GM19468 (cell line): Measurements from ENCODE around the gene LIG3.
"Not testable (repeated sequence)": the region's sequence is repeated elsewhere in the genome, so short reads cannot be mapped to it uniquely, and the experiment has no call there.

Experiments
- ATAC-seq: cut with Tn5 transposase; IDR thresholded peaks from one replicate; pipeline ENCODE4 v1.9.1; 2021; ENCODE audit warnings: mild to moderate bottlenecking, moderate library complexity, moderate number of reproducible peaks; ENCODE audit not compliant: unreplicated experiment; ENCODE audit errors: extremely low read depth

The LIG3 gene

GRCh38 chr17:34980353-34980680, at the start of gene LIG3:
TSS of gene LIG3 (plus strand) at chr17:34980512. CDS start at chr17:34983006, 2,494 bp downstream.
- ATAC-seq = peak; percentile 55

DNA sequence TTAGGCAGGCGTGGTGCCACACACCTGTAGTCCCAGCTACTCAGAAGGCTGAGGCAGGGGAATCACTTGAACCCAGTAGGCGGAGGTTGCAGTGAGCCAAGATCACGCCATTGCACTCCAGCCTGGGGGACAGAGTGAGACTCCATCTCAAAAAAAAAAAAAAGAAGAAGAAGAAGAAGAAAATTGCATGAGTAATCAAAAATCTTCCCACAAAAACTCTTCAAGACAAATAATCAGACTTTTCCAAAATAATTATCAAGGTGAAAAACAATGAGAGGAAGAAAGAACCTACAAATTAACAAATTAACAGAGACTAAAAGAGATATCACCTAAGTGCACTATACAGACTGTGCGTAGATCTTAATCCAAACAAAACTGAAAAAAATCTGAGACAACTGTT, 29.5 kb upstream of the LIG3 start:
- ATAC-seq = not testable (repeated sequence)

DNA sequence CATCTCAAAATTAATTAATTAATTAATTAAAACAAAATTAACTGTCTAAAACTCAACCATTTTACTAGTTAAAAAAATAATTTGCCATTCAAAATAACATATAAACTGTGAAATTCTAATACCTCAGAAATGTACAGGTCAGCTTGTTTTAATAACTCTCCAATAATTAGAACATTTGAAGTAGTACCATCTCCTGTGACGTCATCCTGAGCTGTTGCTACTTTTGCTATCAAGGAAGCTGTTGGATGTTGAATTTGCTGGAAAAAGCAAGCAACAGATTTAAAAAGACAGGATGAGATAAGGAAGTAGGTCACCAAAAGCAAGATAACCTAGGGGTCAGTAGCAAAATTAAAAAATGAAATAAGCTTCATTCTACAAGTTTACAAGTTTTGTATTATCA, 21.9 kb upstream of the LIG3 start:
- no peak for ATAC-seq

DNA sequence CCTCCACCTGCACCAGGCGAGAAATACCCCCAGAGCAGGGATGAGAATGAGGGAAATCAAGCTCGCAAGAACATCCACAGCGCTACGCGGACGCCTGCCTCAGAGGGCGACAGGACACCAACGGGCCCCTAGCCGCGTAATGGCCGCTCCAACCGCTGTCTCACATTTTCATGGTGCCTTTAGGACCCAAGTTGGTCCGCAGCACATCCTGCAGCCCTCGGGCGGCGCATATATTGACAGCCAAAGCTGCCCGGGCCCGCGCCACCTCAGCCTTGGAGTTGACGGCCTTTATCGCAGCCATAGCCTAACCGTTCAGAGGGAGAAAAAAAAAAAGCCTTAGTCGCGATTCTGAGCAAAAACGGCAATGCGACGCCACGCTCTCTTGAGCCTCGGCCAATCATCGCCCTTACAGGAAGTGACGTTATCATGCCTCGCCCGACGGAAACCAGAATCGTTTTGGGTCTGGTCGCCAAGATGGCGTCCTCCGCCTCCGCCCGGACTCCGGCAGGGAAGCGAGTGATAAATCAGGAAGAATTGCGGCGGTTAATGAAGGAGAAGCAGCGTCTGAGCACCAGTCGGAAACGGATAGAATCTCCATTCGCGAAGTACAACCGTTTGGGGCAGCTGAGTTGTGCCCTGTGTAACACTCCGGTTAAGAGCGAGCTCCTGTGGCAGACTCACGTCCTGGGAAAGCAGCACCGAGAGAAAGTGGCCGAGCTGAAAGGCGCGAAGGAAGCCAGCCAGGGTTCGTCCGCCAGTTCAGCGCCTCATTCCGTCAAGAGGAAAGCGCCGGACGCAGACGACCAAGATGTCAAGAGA, 19.0 kb upstream of the LIG3 start, which contains the start of the genes CCT6B and ZNF830:
TSS of gene CCT6B (minus strand) at position 368 of the 819 bp plus-strand sequence. CDS start at position 301, 67 bp downstream.
TSS of gene ZNF830 (plus strand) at position 448 of the 819 bp plus-strand sequence. CDS start at position 475, 27 bp downstream.
- peak; percentile 81 for ATAC-seq

DNA sequence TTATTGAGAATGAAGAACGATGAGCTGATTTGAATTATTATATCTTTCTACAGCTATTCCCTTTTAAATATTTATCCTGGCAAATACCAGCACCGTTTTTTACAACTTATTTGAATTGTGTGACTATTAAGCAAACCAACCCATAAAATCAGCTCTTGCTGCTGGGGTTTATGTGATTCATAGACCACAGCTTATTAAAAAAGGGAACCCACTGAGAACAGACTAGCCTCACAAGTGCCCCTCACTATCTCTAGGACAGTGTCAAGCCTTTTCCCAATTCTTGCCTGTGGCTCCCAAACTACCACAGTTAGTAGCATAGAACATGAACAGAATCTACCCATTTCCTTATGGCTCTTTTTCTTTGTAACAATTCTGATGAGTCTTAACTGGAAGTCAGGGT, 6.1 kb upstream of the LIG3 start:
- ATAC-seq = no peak

- ATAC-seq = no peak
Measured at GRCh38 chr17:34974794-34975785, 5.2 kb upstream of the LIG3 start.

GRCh38 chr17:34979153-34979552, 1.2 kb upstream of the LIG3 start:
- no peak for ATAC-seq

DNA sequence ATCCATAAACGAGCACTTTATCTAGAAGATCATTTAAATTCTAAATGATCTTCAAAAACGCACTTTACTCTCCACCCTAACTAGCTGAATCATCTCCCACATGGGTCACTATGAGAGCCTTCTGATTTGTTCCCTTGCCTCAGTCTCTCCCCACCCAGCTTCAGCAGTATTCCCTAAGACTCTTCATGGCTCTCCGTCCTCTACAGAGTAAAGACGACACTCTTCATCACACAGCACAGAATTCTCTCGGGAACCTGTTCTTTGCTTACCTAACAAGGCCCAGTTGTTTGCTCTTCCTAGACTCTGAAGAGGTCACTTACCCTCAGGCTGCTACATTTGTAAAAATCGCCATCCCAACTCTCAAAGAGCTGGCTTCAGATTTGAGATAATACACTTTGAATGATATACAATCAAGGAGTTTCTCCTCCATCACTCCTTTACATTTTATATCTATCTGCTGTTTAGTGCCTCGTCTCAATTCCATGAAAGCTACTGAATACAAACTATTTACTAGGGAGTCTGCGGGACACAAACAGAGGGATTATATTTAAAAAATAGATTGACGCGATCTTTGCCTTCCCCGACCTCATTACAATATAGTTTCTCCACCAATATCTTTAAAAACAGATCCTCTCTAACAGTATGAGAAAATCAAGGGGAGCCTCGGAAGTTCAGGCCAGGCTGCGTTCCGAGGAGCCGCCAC, 511 bp upstream of the LIG3 start:
- ATAC-seq = no peak

DNA sequence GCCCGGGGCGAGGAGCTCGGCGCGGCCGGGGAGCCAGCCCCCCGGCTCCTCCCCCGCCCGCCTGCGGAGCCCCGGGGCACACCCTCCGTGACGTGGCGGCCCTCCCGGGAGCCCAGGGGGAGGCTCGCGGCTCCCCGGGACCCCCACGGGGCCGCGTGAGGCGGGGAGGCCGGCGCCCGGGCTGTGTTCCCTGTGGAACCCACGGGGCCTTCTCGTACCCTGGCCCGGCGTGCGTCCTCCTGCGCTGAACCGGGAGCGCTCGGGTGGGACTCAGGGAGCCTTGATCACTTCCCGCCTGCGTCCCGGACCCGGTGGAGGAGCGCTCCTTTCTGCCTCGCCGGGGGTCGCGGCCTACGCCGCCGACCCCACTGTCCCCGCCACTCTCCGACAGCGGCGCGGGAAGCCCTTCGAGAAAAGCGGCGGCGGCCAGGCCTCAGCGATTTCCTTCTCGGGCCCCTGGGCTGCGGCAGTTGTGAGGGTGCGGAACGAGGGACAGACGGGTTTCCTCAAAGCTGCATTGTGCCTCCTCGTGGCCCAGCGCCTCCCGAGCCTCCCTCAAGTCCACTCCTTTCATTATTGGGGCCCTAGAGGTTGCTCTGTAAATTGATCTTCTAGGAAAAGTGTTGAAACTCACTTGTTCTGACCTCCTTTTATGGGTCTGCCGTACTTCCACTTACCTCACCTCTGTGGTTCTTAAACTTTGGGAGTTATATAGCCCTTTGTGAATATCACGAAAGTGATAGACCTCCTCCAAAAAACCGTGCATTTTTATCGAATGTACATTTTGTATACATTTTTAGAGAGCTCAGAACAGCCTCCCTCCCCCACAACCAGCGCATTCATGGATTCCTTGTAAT, 597 bp downstream of the LIG3 start:
- peak; percentile 47 for ATAC-seq

- ATAC-seq = no peak
Measured at GRCh38 chr17:34981538-34982241, 1.4 kb downstream of the LIG3 start.

GRCh38 chr17:34987232-34987631, 6.9 kb downstream of the LIG3 start:
- ATAC-seq = no peak

- no peak for ATAC-seq
Measured at GRCh38 chr17:34988644-34989043, 8.3 kb downstream of the LIG3 start.

DNA sequence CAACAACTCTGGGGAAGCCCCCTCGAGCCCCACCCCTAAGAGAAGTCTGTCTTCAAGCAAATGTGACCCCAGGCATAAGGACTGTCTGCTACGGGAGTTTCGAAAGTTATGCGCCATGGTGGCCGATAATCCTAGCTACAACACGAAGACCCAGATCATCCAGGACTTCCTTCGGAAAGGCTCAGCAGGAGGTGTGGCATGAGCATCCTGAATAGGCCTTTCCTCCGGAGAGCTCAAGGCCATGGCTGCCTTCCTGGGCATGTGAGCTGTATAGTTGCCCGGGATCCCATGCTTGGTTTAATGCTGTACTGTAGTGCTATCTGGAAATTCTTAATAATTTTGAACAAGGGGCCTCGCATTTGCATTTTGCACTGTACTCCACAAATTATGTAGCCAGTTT, 9.2 kb downstream of the LIG3 start:
- no peak for ATAC-seq

- ATAC-seq = no peak
Measured at GRCh38 chr17:34990921-34991365, 10.6 kb downstream of the LIG3 start.

DNA sequence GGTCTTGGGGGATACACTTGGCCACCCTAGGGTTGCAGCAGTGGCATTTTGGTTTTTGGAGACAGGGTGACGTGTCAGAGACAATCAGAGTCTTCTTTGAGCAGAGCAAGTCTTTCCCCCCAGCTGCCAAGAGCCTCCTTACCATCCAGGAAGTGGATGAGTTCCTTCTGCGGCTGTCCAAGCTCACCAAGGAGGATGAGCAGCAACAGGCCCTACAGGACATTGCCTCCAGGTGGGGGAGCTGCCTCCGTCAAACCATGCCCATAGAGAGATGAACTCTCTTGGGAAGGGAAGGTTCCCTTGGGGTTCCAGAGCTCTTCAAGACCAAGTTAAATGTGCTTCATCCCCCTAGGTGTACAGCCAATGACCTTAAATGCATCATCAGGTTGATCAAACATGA, 11.3 kb downstream of the LIG3 start:
- no peak for ATAC-seq

GRCh38 chr17:34993031-34993430, 12.7 kb downstream of the LIG3 start:
- no peak for ATAC-seq

DNA sequence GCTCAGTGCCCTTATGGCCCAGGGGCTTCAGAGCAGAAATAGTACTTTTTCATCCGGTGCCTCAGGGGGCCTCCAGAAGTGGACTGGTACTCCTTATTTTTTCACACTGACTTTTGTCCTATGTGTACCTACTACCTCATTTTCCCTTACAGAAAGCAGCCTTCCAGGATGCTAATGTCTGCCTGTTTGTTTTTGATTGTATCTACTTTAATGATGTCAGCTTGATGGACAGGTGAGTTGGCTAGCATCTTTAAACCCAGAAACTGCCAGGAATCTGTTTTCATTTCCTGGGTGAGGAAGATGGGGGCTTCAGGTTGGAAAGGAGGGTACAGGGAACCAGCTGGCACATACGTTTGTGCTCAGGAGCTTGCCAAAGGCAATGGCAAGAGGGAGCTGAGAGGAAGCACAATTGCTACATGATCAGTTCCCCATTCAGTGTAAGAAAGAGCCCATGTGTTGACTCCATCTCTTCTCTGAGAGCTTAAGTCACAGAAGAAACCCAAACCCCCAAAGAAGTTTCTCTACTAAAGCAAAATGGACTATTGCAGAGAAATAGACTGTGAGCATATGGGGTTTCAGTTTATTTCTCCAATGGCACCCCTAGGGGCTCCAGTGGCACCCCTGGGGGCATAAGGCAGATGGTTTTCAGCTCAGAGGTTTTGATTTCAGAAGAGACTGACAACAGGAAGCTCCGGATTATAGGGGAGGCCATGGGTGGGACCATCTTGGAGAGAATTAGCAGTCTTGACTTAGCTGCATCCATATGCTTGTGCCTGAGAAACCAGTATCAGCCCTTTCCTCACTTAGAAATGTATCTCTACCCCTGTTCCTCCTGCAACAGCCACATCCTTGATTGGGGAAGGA, 16.3 kb downstream of the LIG3 start:
- ATAC-seq = no peak

GRCh38 chr17:34997355-34997862, 17.1 kb downstream of the LIG3 start:
- ATAC-seq = no peak
